PFSK-1 (cell line): Measurements from ENCODE around the gene LUM.

Experiments used
- FOXP2 ChIP-seq: optimal IDR thresholded peaks from 2 replicates; pipeline ENCODE3; 2011; ENCODE audit warnings: borderline replicate concordance, control low read depth, inconsistent platforms; ENCODE audit not compliant: insufficient read depth; ENCODE audit errors: extremely low read length, extremely low read depth
- POLR2AphosphoS5 ChIP-seq: IDR thresholded peaks from 2 replicates; pipeline ENCODE4 v1.6.1; 2012; ENCODE audit warnings: low read depth, mild to moderate bottlenecking, control low read depth, low read length, moderate library complexity

DNA sequence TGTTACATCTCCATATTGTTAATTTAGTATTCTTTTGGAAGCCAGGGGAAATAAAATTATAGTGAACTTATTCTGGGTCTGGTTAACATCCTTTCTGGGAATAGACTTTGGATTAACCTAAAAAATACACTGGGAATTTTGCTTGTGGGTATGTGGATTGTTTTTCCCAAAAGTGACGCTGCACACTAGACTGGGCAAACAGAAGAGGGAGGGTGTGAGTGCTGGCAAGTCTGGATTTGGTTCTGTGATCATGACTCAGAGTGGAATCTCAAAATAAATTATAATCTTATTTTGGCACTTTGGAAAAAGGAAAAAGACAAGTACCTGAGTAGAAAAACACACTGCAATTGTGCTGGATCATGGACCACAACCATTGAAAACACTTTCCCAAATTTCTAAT lies 15.2 kb upstream of the LUM start:
- TF ChIP-seq POLR2AphosphoS5 (no peak), FOXP2 (no peak)
